KMS-11 (cell line): ENCODE data around the gene PRDM10.
"Not testable (repeated sequence)": the region's sequence is repeated elsewhere in the genome, so short reads cannot be mapped to it uniquely, and the experiment has no call there.

ENCODE experiments used
- H2AFZ ChIP-seq: fragments of 200-600 bp; sonication (generic); 2 replicates; pipeline ENCODE4 v1.6.1; 2016; ENCODE audit warnings: antibody characterized with exemption, mixed run types, low read depth
- H3K27ac ChIP-seq: fragments of 200-600 bp; sonication (generic); 2 replicates; pipeline ENCODE4 v1.6.1; 2016; ENCODE audit warnings: mild to moderate bottlenecking, mixed run types
- H3K27me3 ChIP-seq: fragments of 200-600 bp; sonication (generic); 2 replicates; pipeline ENCODE4 v1.6.1; 2017; ENCODE audit warnings: mild to moderate bottlenecking, low read depth, mixed run types, moderate library complexity; ENCODE audit not compliant: insufficient read depth
- H3K36me3 ChIP-seq: fragments of 200-600 bp; sonication (generic); 2 replicates; pipeline ENCODE4 v1.6.1; 2017; ENCODE audit warnings: mild to moderate bottlenecking, mixed run types; ENCODE audit not compliant: insufficient read depth
- H3K4me1 ChIP-seq: fragments of 200-600 bp; sonication (generic); 2 replicates; pipeline ENCODE4 v1.6.1; 2016; ENCODE audit warnings: mild to moderate bottlenecking, low read depth, mixed run types; ENCODE audit not compliant: poor library complexity, severe bottlenecking
- H3K4me2 ChIP-seq: fragments of 200-600 bp; sonication (generic); 2 replicates; pipeline ENCODE4 v1.7.0; 2016; ENCODE audit warnings: mild to moderate bottlenecking, mixed run types
- H3K4me3 ChIP-seq: fragments of 200-600 bp; sonication (generic); IDR thresholded peaks from 2 replicates; pipeline ENCODE4 v1.6.1; 2017; ENCODE audit warnings: low read depth, low read length, mixed read lengths; ENCODE audit not compliant: insufficient read depth
- H3K79me2 ChIP-seq: fragments of 200-600 bp; sonication (generic); 2 replicates; pipeline ENCODE4 v1.6.1; 2016; ENCODE audit warnings: low read depth, mixed run types; ENCODE audit not compliant: insufficient read depth
- H3K9ac ChIP-seq: fragments of 200-600 bp; sonication (generic); 2 replicates; pipeline ENCODE4 v1.6.1; 2016; ENCODE audit warnings: mild to moderate bottlenecking, mixed run types
- H4K20me1 ChIP-seq: fragments of 200-600 bp; sonication (generic); 2 replicates; pipeline ENCODE4 v1.6.1; 2016; ENCODE audit warnings: mild to moderate bottlenecking, mixed run types; ENCODE audit not compliant: insufficient read depth
- CTCF ChIP-seq: fragments of 200-600 bp; sonication (generic); conservative IDR thresholded peaks from 2 replicates; pipeline ENCODE4 v1.6.1; 2017; ENCODE audit warnings: low read depth, mild to moderate bottlenecking, antibody characterized with exemption, low read length, moderate library complexity, mixed read lengths

PRDM10 gene

DNA sequence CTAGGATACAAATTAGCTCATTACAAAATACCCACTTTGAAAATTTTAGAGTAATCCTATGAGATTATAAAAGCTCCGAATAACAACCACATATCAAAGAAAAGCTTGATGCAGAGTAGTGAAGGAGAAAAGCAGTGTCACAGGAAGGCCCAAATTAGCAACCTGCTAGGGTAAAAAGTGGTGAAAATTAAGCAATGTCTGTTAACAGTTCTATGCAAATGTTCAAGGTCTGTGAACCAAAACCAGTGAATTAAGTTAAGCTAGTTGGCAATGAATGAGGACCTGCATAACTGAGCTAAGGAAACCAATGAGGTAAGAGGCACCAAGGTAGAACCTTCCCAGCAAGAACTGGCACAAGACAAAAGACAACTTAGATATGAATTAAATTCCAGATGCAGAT is 29.6 kb downstream of the PRDM10 start:
- Histone ChIP-seq H2AFZ (no peak overlapping the region), H3K9ac (no peak overlapping the region), H3K36me3 (no peaks in the 10 kb centered on the region), H3K27me3 (no peaks in the 10 kb centered on the region), H3K27ac (no peak overlapping the region), H3K4me3 (no peak overlapping the region), H4K20me1 (no peaks in the 10 kb centered on the region), H3K4me2 (no peak overlapping the region), H3K79me2 (no peaks in the 10 kb centered on the region), H3K4me1 (no peaks in the 10 kb centered on the region)
- no peak for TF ChIP-seq CTCF

GRCh38 chr11:129972611-129973010 is 30.0 kb downstream of the PRDM10 start:
- Histone ChIP-seq H2AFZ (no peak overlapping the region), H3K4me2 (no peak overlapping the region), H3K79me2 (no peaks in the 10 kb centered on the region), H3K4me1 (no peaks in the 10 kb centered on the region), H3K36me3 (no peaks in the 10 kb centered on the region), H3K27me3 (no peaks in the 10 kb centered on the region), H3K4me3 (no peak overlapping the region), H3K27ac (no peak overlapping the region), H3K9ac (no peak overlapping the region), H4K20me1 (no peaks in the 10 kb centered on the region)
- no peak for TF ChIP-seq CTCF

DNA sequence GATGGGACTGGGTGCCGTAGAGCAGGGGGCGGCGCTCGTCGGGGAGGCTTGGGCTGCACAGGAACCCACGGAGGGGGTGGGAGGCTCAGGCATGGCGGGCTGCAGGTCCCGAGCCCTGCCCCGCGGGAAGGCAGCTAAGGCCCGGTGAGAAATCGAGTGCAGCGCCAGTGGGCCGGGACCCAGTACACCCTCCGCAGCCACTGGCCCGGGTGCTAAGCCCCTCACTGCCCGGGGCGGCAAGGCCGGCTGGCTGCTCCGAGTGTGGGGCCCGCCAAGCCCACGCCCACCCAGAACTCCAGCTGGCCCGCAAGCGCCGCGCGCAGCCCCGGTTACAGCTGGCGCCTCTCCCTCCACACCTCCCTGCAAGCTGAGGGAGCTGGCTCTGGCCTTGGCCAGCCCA is 30.8 kb downstream of the PRDM10 start:
- H3K79me2 ChIP-seq, H2AFZ ChIP-seq, H3K27me3 ChIP-seq, H3K36me3 ChIP-seq, H3K4me1 ChIP-seq, H3K9ac ChIP-seq, H3K4me3 ChIP-seq, H3K4me2 ChIP-seq, H3K27ac ChIP-seq, H4K20me1 ChIP-seq: not testable (repeated sequence)

GRCh38 chr11:129969920-129970319 is 32.7 kb downstream of the PRDM10 start:
- Histone ChIP-seq H3K79me2 (no peaks in the 10 kb centered on the region), H3K27me3 (no peaks in the 10 kb centered on the region), H3K36me3 (no peaks in the 10 kb centered on the region), H3K9ac (no peak overlapping the region), H3K4me2 (no peak overlapping the region), H3K27ac (no peak overlapping the region), H3K4me1 (no peaks in the 10 kb centered on the region), H2AFZ (no peak overlapping the region), H3K4me3 (no peak overlapping the region), H4K20me1 (no peaks in the 10 kb centered on the region)
- no peak for TF ChIP-seq CTCF

GRCh38 chr11:129968591-129969419 is 33.8 kb downstream of the PRDM10 start:
- H4K20me1 ChIP-seq = no peaks in the 10 kb centered on the region
- H3K4me2 ChIP-seq = no peak overlapping the region
- no peak overlapping the region for H2AFZ ChIP-seq
- no peaks in the 10 kb centered on the region for H3K4me1 ChIP-seq
- H3K27me3 ChIP-seq = no peaks in the 10 kb centered on the region
- no peaks in the 10 kb centered on the region for H3K79me2 ChIP-seq
- H3K4me3 ChIP-seq = no peak overlapping the region
- no peak for TF ChIP-seq CTCF
- no peak overlapping the region for H3K9ac ChIP-seq
- no peak overlapping the region for H3K27ac ChIP-seq
- no peaks in the 10 kb centered on the region for H3K36me3 ChIP-seq
